ENCODE data around the gene MAGI3.

GRCh38 chr1:113557187-113557586 is 166.9 kb downstream of the MAGI3 start:
- TF ChIP-seq GATA2 (IDR thresholded peaks at IDR 0.05; ENCODE audit: low read depth, low read length) = no peak
- TF ChIP-seq GATA3 (IDR thresholded peaks at IDR 0.05; ENCODE audit: low read depth, low read length) = no peak
